ENCODE measurements around the gene NFIB. TPM values are rescaled to one million over a fixed set of nuclear protein-coding genes. Genes with fewer than 3 reads are reported as not detected.

The NFIB gene
- total RNA-seq, 1 donor from 2014 or later: 37.2 TPM

DNA sequence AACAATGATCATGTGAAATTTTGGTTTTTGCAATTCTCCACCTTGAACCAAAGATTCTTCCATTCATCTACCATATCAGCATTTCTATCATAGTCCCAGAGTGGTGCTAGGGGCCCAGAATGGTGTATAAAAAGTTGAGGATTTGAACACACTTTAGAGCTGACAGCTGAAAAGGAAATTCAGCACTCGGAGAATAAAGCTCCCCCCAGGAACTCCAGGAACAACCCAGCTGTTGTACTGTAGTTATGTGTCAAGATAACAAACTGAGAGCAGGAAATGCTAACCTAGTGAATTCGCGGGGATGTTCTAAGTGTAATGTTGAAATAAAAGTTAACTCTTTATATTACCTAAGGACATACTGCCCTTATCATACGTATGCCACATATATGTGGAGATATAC lies 216.7 kb downstream of the NFIB start:
- ATAC-seq: peak; percentile 22

DNA sequence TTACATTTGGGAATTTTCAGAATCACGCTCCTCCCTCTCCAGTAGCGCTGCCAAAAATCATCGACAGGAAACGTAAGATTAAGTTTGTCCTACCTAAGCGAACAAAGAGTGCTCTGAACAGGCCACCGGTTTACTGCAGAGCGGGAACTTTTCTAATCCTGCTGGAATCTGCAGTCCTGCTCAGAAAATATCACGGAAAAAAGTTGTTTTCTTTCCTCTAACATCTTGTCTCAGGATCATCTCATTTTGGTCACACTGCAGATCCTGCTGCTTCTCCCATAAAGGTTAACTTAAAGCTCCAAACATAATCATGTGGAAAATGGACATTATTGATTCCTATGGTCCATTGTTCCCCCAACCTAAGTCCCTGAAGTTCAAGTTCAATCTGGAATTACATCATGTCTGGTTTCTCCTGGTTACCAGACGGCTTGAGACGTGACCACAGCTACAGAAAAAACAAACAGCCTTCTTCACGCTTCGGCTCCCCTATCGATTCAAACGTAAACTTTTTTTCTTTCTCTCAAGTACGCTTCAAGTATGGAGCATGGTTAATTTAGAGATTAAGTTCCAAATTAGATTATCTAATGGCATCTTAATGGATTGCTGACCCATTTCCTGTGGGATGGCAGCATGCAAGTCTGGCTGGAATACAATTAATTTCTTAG lies 217.6 kb downstream of the NFIB start:
- ATAC-seq: peak; percentile 66

- no peak for ATAC-seq
Measured at GRCh38 chr9:14095277-14095676, 218.7 kb downstream of the NFIB start.

- ATAC-seq: no peak
Measured at GRCh38 chr9:14094491-14094890, 219.4 kb downstream of the NFIB start.

DNA sequence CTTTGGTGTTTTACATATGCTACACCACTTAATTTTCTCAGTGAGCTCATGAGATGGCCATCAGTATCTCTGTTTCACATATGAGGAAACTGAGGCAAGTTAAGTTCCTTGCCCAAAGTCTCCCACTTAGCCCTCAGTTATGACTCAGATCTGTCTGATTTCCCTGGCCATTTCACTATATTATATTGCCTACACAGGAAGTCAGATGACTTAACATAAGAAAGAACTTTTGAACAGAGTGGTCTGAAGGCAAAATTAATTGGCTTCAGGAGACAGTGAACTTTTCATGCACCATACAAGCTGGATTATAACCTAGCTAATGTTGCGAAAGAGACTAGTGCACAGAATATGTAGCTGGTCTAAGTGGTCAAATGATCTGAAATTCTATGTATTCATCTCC lies 221.6 kb downstream of the NFIB start:
- ATAC-seq: no peak

GRCh38 chr9:14089051-14089803 lies 224.7 kb downstream of the NFIB start:
- no peak for ATAC-seq

DNA sequence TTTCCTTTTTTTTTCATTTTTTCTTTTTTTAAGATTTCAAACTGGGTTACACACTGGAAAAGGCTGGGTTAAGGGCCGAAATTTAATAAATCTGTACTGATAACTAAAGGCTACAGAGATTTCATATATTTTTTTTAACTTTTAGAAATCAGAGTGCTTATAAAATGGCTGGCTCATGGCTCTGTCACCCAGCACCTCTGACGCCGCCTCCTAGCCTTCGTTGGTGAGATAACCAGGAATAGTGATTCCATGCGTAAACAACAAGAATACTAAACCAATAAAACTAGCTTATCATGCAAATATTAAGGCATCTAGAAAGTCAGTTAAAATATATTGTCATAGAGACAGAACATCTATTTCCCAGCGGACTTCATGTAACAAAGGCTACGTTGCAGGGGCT lies 226.4 kb downstream of the NFIB start:
- no peak for ATAC-seq

GRCh38 chr9:14086495-14086894 lies 227.4 kb downstream of the NFIB start:
- no peak for ATAC-seq

GRCh38 chr9:14085810-14086209 lies 228.1 kb downstream of the NFIB start:
- no peak for ATAC-seq

GRCh38 chr9:14084867-14085266 lies 229.1 kb downstream of the NFIB start:
- no peak for ATAC-seq

DNA sequence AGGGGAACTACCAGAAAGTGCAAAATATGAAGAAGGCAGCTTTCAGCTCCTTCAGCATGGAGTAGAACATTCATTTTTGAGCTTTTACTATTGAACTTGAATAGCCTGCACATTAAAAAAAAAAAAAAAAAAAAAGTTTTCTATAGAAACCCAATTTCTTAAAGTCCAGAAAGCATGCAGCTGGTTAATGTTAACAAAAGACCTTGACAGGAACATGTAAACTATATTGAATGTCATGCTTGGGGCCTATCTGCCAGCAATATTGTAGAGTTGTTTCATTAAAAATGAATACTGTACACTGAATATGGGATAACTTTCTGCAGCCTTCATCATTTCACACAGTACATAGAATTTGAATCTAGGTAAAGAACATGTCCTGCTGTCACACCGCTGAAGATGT lies 230.6 kb downstream of the NFIB start:
- ATAC-seq: no peak

- no peak for ATAC-seq
Measured at GRCh38 chr9:14082732-14083131, 231.2 kb downstream of the NFIB start.

- ATAC-seq: no peak
Measured at GRCh38 chr9:14081745-14082144, 232.2 kb downstream of the NFIB start.

GRCh38 chr9:14080959-14081542 lies 232.9 kb downstream of the NFIB start:
- no peak for ATAC-seq

DNA sequence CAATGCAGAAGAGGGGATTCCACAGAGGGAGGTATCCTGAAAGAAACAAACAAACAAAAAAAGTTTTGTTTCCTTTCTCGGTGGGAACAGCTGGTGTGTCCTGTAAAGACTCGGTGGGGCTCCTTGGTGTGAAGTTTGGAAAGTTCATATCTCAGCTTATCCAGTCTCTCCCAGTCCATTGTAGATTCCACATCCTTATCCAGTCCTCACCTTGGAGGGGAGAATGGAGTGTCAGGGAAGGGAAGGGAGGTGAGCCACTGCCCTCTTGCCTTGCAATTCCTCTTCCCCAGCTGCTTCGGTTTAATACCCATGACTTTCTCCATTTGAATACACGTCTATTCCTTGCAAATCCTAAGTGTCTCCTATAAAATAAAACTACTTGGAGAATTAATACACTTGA lies 234.5 kb downstream of the NFIB start:
- no peak for ATAC-seq

GRCh38 chr9:14077672-14078071 lies 236.3 kb downstream of the NFIB start:
- ATAC-seq: no peak

GRCh38 chr9:14075218-14075617 lies 238.7 kb downstream of the NFIB start:
- peak; percentile 49 for ATAC-seq

- no peak for ATAC-seq
Measured at GRCh38 chr9:14072850-14073249, 241.1 kb downstream of the NFIB start.

GRCh38 chr9:14071484-14071883 lies 242.5 kb downstream of the NFIB start:
- ATAC-seq: no peak

- ATAC-seq: no peak
Measured at GRCh38 chr9:14068690-14069089, 245.3 kb downstream of the NFIB start.

DNA sequence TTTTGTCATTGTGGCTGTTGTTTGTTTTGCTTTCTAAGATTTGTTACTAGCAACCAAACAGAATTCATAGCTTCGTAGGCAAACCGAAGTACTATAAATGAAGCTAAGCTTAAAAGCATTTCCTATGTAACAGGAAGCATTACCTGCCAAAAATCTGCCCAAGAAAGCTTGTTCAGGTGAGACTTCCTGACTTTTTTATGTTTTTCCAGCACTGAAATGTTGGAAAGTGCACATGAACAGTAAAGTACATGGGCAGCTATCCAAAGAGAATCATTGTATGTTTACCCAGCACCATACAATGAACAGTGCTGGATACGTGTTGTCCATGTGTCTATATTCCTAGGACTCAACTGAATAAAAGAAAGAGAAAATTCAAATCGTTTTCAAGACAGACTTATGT lies 247.1 kb downstream of the NFIB start:
- no peak for ATAC-seq

DNA sequence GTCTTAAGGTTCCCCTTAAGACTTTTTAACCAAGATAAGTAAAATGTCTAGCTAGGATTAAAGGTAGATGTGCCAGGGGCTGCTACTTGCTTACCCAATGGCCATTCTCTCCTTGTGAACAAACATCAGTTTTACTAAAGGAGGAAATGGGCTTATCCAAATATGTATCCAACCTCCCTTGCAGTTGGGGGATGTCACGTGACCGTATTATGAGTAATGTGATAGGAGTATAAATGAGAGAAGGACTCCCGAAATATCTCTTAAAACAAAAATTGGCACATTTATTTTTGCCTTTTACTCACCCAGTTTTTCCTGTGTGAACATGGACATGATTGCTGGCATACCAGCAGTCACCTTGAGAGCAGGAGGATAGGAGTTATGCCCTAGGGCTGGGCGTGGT lies 247.9 kb downstream of the NFIB start:
- ATAC-seq: no peak

- no peak for ATAC-seq
Measured at GRCh38 chr9:14064940-14065339, 249.0 kb downstream of the NFIB start.

DNA sequence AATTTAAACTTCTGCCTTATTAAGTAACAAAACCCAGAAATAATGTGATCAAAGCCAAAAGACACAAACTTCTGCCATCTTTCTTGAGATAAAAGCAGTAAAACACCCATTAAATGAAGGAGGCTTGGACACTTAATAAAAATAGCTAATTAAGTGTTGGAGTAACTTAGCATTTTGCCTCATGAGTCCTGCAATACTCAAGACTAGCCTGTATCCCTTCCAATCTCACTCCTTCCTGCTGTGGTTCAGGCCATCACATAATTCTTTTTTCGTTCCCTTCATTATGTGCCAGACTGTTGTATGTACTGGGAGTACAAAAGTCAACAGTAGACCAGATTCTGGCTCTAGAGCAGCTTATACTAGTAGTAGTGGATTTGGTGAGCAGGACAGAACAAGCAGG lies 250.2 kb downstream of the NFIB start:
- no peak for ATAC-seq
